ENCODE data around the gene ACKR2.

The ACKR2 gene

DNA sequence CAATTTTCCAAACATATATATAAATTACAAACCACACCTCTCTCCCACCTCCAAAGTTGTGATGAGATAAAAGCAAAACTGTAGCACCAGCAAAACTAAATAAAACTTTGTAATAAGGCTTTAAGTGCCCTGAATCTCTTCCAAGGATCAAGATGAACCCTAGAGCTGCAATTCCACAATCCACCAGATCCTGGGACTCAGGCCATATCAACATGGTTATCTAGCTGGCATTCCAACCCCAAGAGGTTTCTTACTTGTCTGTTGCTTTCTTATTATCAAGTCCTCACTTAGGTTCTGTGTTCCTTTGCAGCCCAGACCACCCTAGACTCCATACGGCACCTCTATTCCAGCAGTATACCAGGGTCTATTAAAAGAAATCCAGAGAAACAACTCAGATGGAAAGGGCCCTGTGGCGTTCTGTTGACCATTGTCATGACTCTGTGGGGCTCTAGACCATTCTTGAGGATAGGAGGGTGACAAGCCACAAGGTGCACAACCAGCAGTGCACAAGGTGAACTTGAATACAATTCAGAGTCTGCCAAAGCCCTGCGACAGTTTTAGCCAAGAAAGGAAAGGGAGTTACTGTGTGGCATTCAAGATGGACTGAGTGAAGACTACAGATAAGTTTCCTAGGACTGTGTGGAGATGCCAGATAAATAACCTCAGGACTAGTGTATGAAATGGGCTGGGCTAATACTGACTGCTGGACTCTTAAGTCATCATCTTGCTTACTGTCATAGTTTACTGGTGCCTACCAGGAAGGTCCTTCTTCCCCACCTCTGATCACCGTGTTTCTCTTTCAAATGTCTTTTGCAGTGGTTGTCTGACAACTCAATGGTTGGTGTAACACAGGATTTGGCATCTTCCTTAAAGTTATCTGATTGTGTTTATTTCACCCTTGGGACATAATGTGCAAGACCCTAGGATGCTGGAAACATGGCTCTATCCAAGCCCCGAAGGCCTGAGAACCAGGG lies 27.2 kb downstream of the ACKR2 start:
- TF ChIP-seq CTCF (IDR thresholded peaks at IDR 0.05; ENCODE audit: extremely low read depth, missing control alignments): no peak
- DNase-seq (ENCODE audit: low spot score): no peak

DNA sequence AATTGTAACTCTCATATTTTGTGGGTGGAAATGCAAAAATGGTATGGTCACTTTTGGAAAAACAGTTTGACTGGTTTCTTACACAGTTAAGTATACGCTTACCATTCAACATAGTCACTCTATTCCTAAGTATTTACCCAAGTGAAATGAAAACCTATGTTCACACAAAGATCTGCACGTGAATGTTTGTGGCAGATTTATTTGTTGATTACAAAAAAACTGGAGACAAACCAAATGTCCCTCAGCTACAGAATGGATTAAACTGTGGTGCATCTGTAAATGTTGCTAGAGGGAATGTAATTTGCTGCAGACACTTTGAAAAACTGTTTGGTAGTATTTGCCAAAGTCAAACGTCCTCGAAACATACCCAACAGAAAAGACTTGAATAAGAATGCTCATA lies 29.3 kb downstream of the ACKR2 start:
- DNase-seq (ENCODE audit: low spot score): no peak
- no peak for TF ChIP-seq CTCF (IDR thresholded peaks at IDR 0.05; ENCODE audit: extremely low read depth, missing control alignments)

DNA sequence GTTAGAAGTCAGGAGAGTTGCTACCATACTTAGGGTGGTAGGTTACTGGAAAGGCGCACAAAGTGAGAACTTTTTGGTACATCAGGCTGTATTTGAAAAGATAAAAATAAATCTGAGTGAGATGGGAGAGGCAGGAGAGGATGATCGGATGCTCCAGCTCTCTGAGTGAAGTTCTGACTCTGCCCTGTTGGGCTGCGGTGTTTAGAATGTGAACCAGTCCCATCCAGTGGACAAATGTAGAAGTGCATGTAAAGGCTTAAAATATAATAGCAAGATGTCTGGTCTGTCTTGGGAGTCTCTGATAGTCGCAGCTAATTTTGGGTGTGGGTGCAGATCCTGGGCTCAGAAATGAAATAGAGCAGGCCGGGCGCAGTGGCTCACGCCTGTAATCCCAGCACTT lies 30.4 kb downstream of the ACKR2 start:
- peak; percentile 59 for DNase-seq (ENCODE audit: low spot score)
- peak; percentile 44 for TF ChIP-seq CTCF (IDR thresholded peaks at IDR 0.05; ENCODE audit: extremely low read depth, missing control alignments)

GRCh38 chr3:42841332-42841731 lies 32.1 kb downstream of the ACKR2 start:
- DNase-seq (ENCODE audit: low spot score): no peak
- no peak for TF ChIP-seq CTCF (IDR thresholded peaks at IDR 0.05; ENCODE audit: extremely low read depth, missing control alignments)

DNA sequence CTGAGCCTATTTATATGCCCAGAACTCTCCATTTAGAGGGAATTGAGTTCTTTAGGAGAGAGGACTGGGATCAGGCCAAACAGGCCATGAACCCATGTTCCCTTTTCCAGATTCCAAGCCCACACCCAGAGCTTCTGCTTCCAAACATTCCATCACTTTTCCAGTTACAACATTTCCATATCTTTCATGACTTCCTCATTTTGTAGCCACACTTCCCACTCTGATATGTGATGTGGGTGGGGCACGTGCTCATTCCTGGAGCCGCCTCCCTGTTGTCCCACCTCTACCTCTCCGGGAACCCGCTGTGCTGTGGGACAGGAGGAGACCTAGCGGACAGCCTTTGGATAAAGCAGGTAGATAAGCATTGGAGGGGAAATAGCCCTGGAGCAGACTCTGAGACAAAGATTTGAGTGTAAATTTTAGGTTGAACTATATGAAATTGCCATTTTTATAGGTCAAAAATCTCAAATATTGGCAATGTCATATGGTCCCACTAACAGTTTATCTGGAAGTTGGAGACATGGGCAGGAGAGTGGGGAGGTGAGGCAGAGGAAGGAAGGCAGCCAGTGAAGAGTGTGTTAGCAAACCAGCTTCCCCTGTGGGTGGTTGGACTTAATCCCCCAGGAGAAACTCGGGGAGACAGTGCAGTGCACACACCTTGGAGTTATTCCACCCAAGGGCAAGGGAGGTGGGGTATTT lies 34.6 kb downstream of the ACKR2 start:
- no peak for DNase-seq (ENCODE audit: low spot score)
- no peak for TF ChIP-seq CTCF (IDR thresholded peaks at IDR 0.05; ENCODE audit: extremely low read depth, missing control alignments)

DNA sequence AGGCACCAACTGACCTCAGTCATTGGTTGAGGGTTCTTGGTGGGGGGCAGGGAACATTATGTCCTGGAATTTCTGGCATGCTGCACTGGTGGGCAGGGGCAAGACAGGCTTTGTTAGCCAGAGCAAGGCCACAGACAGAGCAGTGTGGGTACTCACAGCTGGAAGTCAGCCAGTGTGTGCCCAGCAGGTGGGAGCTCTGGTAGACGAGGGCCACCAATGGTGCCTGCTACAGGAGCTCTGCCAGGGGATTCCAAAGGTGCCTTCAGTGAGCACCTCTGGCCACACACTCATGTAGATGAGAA lies 35.1 kb downstream of the ACKR2 start:
- no peak for TF ChIP-seq CTCF (IDR thresholded peaks at IDR 0.05; ENCODE audit: extremely low read depth, missing control alignments)
- DNase-seq (ENCODE audit: low spot score): no peak

GRCh38 chr3:42844815-42845214 lies 35.6 kb downstream of the ACKR2 start:
- no peak for DNase-seq (ENCODE audit: low spot score)
- no peak for TF ChIP-seq CTCF (IDR thresholded peaks at IDR 0.05; ENCODE audit: extremely low read depth, missing control alignments)
